ENCODE data around the gene YPEL4. TPM values are rescaled to one million over a fixed set of nuclear protein-coding genes. Genes with fewer than 3 reads are reported as not detected.

Gene YPEL4
- total RNA-seq, 2 experiments from 2014 or later: 5.6 to 7.3 TPM

GRCh38 chr11:57618438-57618837 is 31.3 kb downstream of the YPEL4 start:
- Mint-ChIP-seq H3K4me3 (no peak overlapping the region), H3K27ac (no peak overlapping the region), H3K9me3 (no peaks in the 10 kb centered on the region), H3K36me3 (ENCODE audit: low read depth) (no peaks in the 10 kb centered on the region), H3K27me3 (peaks cover 6% of the 10 kb centered on the region), H3K4me1 (ENCODE audit: low read depth) (no peaks in the 10 kb centered on the region)
- Histone ChIP-seq H3K4me3 (ENCODE audit: low read length) (no peak overlapping the region), H3K27ac (ENCODE audit: low read depth in 1 of 2, low read length in 2 of 2) (no peak overlapping the region), H3K36me3 (ENCODE audit: insufficient read depth, low read length) (no peaks in the 10 kb centered on the region), H3K9me3 (ENCODE audit: control insufficient read depth in 1 of 2, insufficient read depth in 1 of 2, low read length in 2 of 2) (peaks cover 6 to 14% of the 10 kb centered on the region in 2 experiments), H3K27me3 (ENCODE audit: control insufficient read depth in 1 of 2, insufficient read depth in 2 of 2, low read length in 2 of 2) (peaks cover 0 to 5% of the 10 kb centered on the region in 2 experiments), H3K4me1 (ENCODE audit: insufficient read depth, low read length) (no peaks in the 10 kb centered on the region)
- DNase-seq (no peak), ATAC-seq (ENCODE audit: poor library complexity) (no peak)
- POLR2A ChIA-PET: interaction anchor here (0.5 kb wide), 1 partner anchor 14 kb away, joined by 4 read pairs; no protein-coding TSS in a partner anchor
- TF ChIP-seq, protein P1, sequence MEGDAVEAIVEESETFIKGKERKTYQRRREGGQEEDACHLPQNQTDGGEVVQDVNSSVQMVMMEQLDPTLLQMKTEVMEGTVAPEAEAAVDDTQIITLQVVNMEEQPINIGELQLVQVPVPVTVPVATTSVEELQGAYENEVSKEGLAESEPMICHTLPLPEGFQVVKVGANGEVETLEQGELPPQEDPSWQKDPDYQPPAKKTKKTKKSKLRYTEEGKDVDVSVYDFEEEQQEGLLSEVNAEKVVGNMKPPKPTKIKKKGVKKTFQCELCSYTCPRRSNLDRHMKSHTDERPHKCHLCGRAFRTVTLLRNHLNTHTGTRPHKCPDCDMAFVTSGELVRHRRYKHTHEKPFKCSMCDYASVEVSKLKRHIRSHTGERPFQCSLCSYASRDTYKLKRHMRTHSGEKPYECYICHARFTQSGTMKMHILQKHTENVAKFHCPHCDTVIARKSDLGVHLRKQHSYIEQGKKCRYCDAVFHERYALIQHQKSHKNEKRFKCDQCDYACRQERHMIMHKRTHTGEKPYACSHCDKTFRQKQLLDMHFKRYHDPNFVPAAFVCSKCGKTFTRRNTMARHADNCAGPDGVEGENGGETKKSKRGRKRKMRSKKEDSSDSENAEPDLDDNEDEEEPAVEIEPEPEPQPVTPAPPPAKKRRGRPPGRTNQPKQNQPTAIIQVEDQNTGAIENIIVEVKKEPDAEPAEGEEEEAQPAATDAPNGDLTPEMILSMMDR (IDR thresholded peaks at IDR 0.05): no peak
- CTCF ChIA-PET: no interaction called here
- intact Hi-C loops (cut with DNase I, micrococcal nuclease): no loop called here

DNA sequence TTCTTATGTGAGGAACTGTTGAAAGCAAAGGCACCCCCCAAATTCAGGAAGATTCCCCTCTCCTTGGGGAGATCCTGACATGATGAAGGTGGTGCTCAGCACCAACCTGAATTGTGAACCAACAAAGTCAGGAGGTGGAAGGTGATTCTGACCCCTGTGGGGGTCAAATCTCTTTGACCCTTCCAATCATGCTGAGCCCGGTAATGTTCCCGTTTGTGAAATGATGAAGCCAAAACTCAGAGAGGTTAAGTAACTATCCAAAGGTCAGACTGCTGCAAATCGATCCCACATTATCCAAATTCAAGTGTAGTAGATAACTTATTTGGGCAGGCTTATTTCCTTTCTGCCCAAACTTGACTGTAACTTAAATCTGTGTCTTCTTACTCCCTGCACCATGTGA is 33.1 kb downstream of the YPEL4 start:
- Mint-ChIP-seq H3K27me3 (peaks cover 6% of the 10 kb centered on the region), H3K27ac (no peak overlapping the region), H3K36me3 (ENCODE audit: low read depth) (no peaks in the 10 kb centered on the region), H3K4me1 (ENCODE audit: low read depth) (no peaks in the 10 kb centered on the region), H3K9me3 (no peaks in the 10 kb centered on the region), H3K4me3 (no peak overlapping the region)
- TF ChIP-seq, protein P1 (IDR thresholded peaks at IDR 0.05): no peak
- intact Hi-C loops (cut with DNase I, micrococcal nuclease): no loop called here
- DNase-seq (no peak), ATAC-seq (ENCODE audit: poor library complexity) (no peak)
- no peaks in the 10 kb centered on the region for H3K36me3 ChIP-seq (ENCODE audit: insufficient read depth, low read length)
- H3K9me3 ChIP-seq (ENCODE audit: control insufficient read depth in 1 of 2, insufficient read depth in 1 of 2, low read length in 2 of 2): peaks cover 0 to 14% of the 10 kb centered on the region in 2 experiments
- H3K4me1 ChIP-seq (ENCODE audit: insufficient read depth, low read length): no peaks in the 10 kb centered on the region
- H3K27ac ChIP-seq (ENCODE audit: low read depth in 1 of 2, low read length in 2 of 2): no peak overlapping the region
- peaks cover 4 to 5% of the 10 kb centered on the region in 2 experiments for H3K27me3 ChIP-seq (ENCODE audit: control insufficient read depth in 1 of 2, insufficient read depth in 2 of 2, low read length in 2 of 2)
- ChIA-PET CTCF (no interaction called here), POLR2A (no interaction called here)
- no peak overlapping the region for H3K4me3 ChIP-seq (ENCODE audit: low read length)

GRCh38 chr11:57615308-57615707 is 34.4 kb downstream of the YPEL4 start:
- no peaks in the 10 kb centered on the region for H3K4me1 ChIP-seq (ENCODE audit: insufficient read depth, low read length)

More at GRCh38 chr11:57615308-57615707, 34.4 kb downstream of the YPEL4 start:
- H3K36me3 Mint-ChIP-seq (ENCODE audit: low read depth): no peaks in the 10 kb centered on the region
- no peak overlapping the region for H3K4me3 ChIP-seq (ENCODE audit: low read length)
- H3K27ac Mint-ChIP-seq: no peak overlapping the region
- POLR2A ChIA-PET: no interaction called here
- CTCF ChIA-PET: no interaction called here
- no peaks in the 10 kb centered on the region for H3K9me3 Mint-ChIP-seq
- no peak overlapping the region for H3K27ac ChIP-seq (ENCODE audit: low read depth in 1 of 2, low read length in 2 of 2)
- no peak overlapping the region for H3K4me3 Mint-ChIP-seq
- TF ChIP-seq, protein P1 (IDR thresholded peaks at IDR 0.05): no peak
- intact Hi-C loops (cut with DNase I, micrococcal nuclease): no loop called here
- no peaks in the 10 kb centered on the region for H3K36me3 ChIP-seq (ENCODE audit: insufficient read depth, low read length)
- H3K9me3 ChIP-seq (ENCODE audit: control insufficient read depth in 1 of 2, insufficient read depth in 1 of 2, low read length in 2 of 2): peaks cover 0 to 14% of the 10 kb centered on the region in 2 experiments
- peaks cover 4 to 5% of the 10 kb centered on the region in 2 experiments for H3K27me3 ChIP-seq (ENCODE audit: control insufficient read depth in 1 of 2, insufficient read depth in 2 of 2, low read length in 2 of 2)
- peaks cover 10% of the 10 kb centered on the region for H3K27me3 Mint-ChIP-seq
- H3K4me1 Mint-ChIP-seq (ENCODE audit: low read depth): no peaks in the 10 kb centered on the region
- ATAC-seq (ENCODE audit: poor library complexity): no peak
- DNase-seq: no peak

All from CD4-positive, alpha-beta T cell (primary cell).